Endothelial cell of umbilical vein (primary cell): Measurements from ENCODE around the gene ISG15. TPM values are rescaled to one million over a fixed set of nuclear protein-coding genes. Genes with fewer than 3 reads are reported as not detected.

Source experiments
- BruUV-seq: library from RNA; stranded (reverse); fragments of 400-500 nt; replicated peaks from 2 replicates; lab custom pipeline; 2021; lab: Mats Ljungman, UMichigan
- CTCF ChIA-PET: fragments of 300-600, 350-600 bp; sonication (Branson Sonifier 250); formaldehyde crosslinking; loops from one replicate; lab custom pipeline; 2021; ENCODE audit warnings: antibody characterized with exemption, inconsistent platforms; lab: Charles Lee
- POLR2A ChIA-PET: fragments of 300-600, 350-600 bp; sonication (Branson Sonifier 250); formaldehyde crosslinking; loops from one replicate; lab custom pipeline; 2021; ENCODE audit warnings: antibody characterized with exemption, inconsistent platforms; lab: Charles Lee
- DNase-seq: peaks from one replicate; pipeline ENCODE4 v3.0.0-alpha.2; 2011; ENCODE audit warnings: low read depth, low spot score
- FAIRE-seq: peaks from 2 replicates; lab custom pipeline; 2011; peaks lifted over from hg19 to GRCh38; lab: Jason Lieb, UNC
- H2AFZ ChIP-seq: 2 replicates; pipeline ENCODE4 v1.6.0; 2012; ENCODE audit warnings: low read depth, low read length, control low read depth, inconsistent platforms
- H3K27ac ChIP-seq: 2 replicates; pipeline ENCODE4 v1.5.1; 2011; ENCODE audit warnings: low read depth, mild to moderate bottlenecking, control low read depth, low read length, moderate library complexity; ENCODE audit not compliant: insufficient read depth
- H3K27me3 ChIP-seq, 2 experiments: 2 replicates each; pipeline versions ENCODE4 v1.6.0 to v1.6.1; 2011; ENCODE audit warnings: low read length in 2 of 2, mixed read lengths in 1 of 2; ENCODE audit not compliant: control insufficient read depth in 2 of 2, insufficient read depth in 2 of 2
- H3K36me3 ChIP-seq, 2 experiments: 2 replicates in 1 of 2; 3 replicates in 1 of 2; pipeline ENCODE4 v1.5.1; 2011; ENCODE audit warnings: low read length in 2 of 2, mild to moderate bottlenecking in 1 of 2, moderate library complexity in 1 of 2; ENCODE audit not compliant: control insufficient read depth in 2 of 2, insufficient read depth in 2 of 2; ENCODE audit errors: extremely low read depth in 1 of 2
- H3K4me1 ChIP-seq: 3 replicates; pipeline ENCODE4 v1.5.1; 2011; ENCODE audit warnings: mild to moderate bottlenecking, low read length; ENCODE audit not compliant: control insufficient read depth, insufficient read depth; ENCODE audit errors: extremely low read depth
- H3K4me2 ChIP-seq: 2 replicates; pipeline ENCODE4 v1.6.1; 2011; ENCODE audit warnings: low read length, control low read depth, mixed read lengths; ENCODE audit not compliant: insufficient read depth
- H3K4me3 ChIP-seq, 3 experiments: fragments of 200-600 bp in 1 of 3; sonication (generic), shearing (Covaris generic) in 1 of 3; replicated peaks in 1 of 3; 2 replicates each; pipeline ENCODE4 v1.5.1; 2011 to 2016; ENCODE audit warnings: control low read depth in 3 of 3, low read length in 3 of 3, mild to moderate bottlenecking in 2 of 3, inconsistent platforms in 1 of 3, low read depth in 1 of 3, moderate library complexity in 1 of 3; ENCODE audit not compliant: insufficient read depth in 1 of 3
- H3K79me2 ChIP-seq: 2 replicates; pipeline ENCODE4 v1.6.0; 2012; ENCODE audit warnings: low read length, inconsistent platforms; ENCODE audit not compliant: control insufficient read depth, insufficient read depth
- H3K9ac ChIP-seq: replicated peaks from 2 replicates; pipeline ENCODE3; 2011; ENCODE audit warnings: low read length, control low read depth; ENCODE audit not compliant: insufficient read depth; ENCODE audit errors: extremely low read depth
- H3K9me1 ChIP-seq: replicated peaks from 3 replicates; pipeline ENCODE4 v1.6.0; 2011; ENCODE audit warnings: mild to moderate bottlenecking, low read length; ENCODE audit not compliant: control insufficient read depth, insufficient read depth; ENCODE audit errors: extremely low read depth
- H3K9me3 ChIP-seq: replicated peaks from 2 replicates; pipeline ENCODE4 v1.5.1; 2012; ENCODE audit warnings: low read length, inconsistent platforms; ENCODE audit not compliant: control insufficient read depth, insufficient read depth
- H4K20me1 ChIP-seq: replicated peaks from 2 replicates; pipeline ENCODE3; 2011; ENCODE audit warnings: mild to moderate bottlenecking, low read length; ENCODE audit not compliant: control insufficient read depth, insufficient read depth; ENCODE audit errors: extremely low read depth
- CTCF ChIP-seq, 2 donors: IDR thresholded peaks; 1 replicate in 1 of 2; 2 replicates in 1 of 2; pipeline ENCODE4 v1.5.1; 2011; ENCODE audit warnings: low read length in 2 of 2, mild to moderate bottlenecking in 2 of 2, moderate library complexity in 2 of 2, control low read depth in 1 of 2, inconsistent platforms in 1 of 2, low read depth in 1 of 2; ENCODE audit not compliant: insufficient read depth in 1 of 2; ENCODE audit errors: extremely low read depth in 1 of 2
- EZH2 ChIP-seq: IDR thresholded peaks from 2 replicates; pipeline ENCODE4 v1.6.1; 2012; ENCODE audit warnings: borderline replicate concordance, low read depth, mild to moderate bottlenecking, moderate library complexity, low read length, inconsistent platforms; ENCODE audit not compliant: severe bottlenecking
- FOS ChIP-seq: IDR thresholded peaks from 2 replicates; pipeline ENCODE4 v1.6.1; 2011; ENCODE audit warnings: mild to moderate bottlenecking, low read length, moderate library complexity, borderline replicate concordance; ENCODE audit not compliant: insufficient read depth
- GATA2 ChIP-seq: IDR thresholded peaks from 2 replicates; pipeline ENCODE4 v1.7.0; 2011; ENCODE audit warnings: low read depth, mild to moderate bottlenecking, moderate library complexity, mixed read lengths, low read length; ENCODE audit not compliant: insufficient read length, insufficient read depth
- JUN ChIP-seq: IDR thresholded peaks from 2 replicates; pipeline ENCODE4 v1.6.1; 2011; ENCODE audit warnings: borderline replicate concordance, low read depth; ENCODE audit not compliant: insufficient read length, insufficient read depth
- MAX ChIP-seq: IDR thresholded peaks from 2 replicates; pipeline ENCODE4 v1.6.1; 2011; ENCODE audit not compliant: insufficient read depth, insufficient read length
- MYC ChIP-seq: IDR thresholded peaks from one replicate; pipeline ENCODE4 v1.6.1; 2011; ENCODE audit warnings: mild to moderate bottlenecking, low read depth, low read length
- POLR2A ChIP-seq: IDR thresholded peaks from 2 replicates; pipeline ENCODE4 v1.6.1; 2012; ENCODE audit warnings: low read depth, mild to moderate bottlenecking, control low read depth, low read length
- POLR2AphosphoS5 ChIP-seq: IDR thresholded peaks from 2 replicates; pipeline ENCODE4 v1.6.1; 2012; ENCODE audit warnings: low read depth, mild to moderate bottlenecking, control low read depth, low read length, moderate library complexity; ENCODE audit not compliant: insufficient read depth
- dilution Hi-C: fragments of 300-500 bp; cut with MboI; formaldehyde crosslinking; loops from one replicate; pipeline ENCODE4 v1.15.0; 2019; ENCODE audit warnings: low sequenced_read_pairs; ENCODE audit not compliant: extremely low pct_ligation_motif_present
- intact Hi-C: fragments of 100-400 bp; cut with micrococcal nuclease; formaldehyde crosslinking; loops from one replicate; pipeline ENCODE4 v1.10.0; 2022
- polyA plus RNA-seq, 4 experiments: library from polyadenylated mRNA; depleted of rRNA in 3 of 4; stranded (reverse) in 3 of 4; unstranded in 1 of 4; fragments of >200 nt; gene quantifications; 2 replicates each; pipeline versions ENCODE4 v1.2.1 to v1.2.3, GENCODE V29; 2011 to 2012; ENCODE audit warnings: missing spikeins in 1 of 4
- total RNA-seq: library from RNA; stranded (reverse); gene quantifications from 2 replicates; pipeline ENCODE4 v1.2.3, GENCODE V29; 2021

ISG15 gene
- total and polyA plus RNA-seq, 2 donors (not counting 3 experiments of a cell fraction or from before 2014, with no cell fraction given), result 44.6 to 154 TPM

- ChIA-PET POLR2A (no interaction called here), CTCF (interaction anchor here (1.2 kb wide), 1 partner anchor 11 kb away, joined by 3 read pairs; no protein-coding TSS in a partner anchor)
- H3K9ac ChIP-seq, result no peak overlapping the region
- H3K4me2 ChIP-seq, result no peak overlapping the region
- intact Hi-C loops (no loop called here), dilution Hi-C loops (no loop called here)
- no peaks in the 10 kb centered on the region for H3K4me1 ChIP-seq
- H4K20me1 ChIP-seq, result no peaks in the 10 kb centered on the region
- TF ChIP-seq MAX, result no peak
- no peak for TF ChIP-seq GATA2
- no peak for TF ChIP-seq FOS
- TF ChIP-seq POLR2AphosphoS5, result no peak
- TF ChIP-seq MYC, result no peak
- no peak for TF ChIP-seq JUN
- no peak for TF ChIP-seq POLR2A
- TF ChIP-seq EZH2, result no peak
- no peak for TF ChIP-seq CTCF (IDR thresholded peaks at IDR 0.05; ENCODE audit: extremely low read depth in 1 of 2, insufficient read depth in 1 of 2, low read depth in 1 of 2, low read length in 2 of 2)
- H3K9me3 ChIP-seq, result no peaks in the 10 kb centered on the region
- no peak overlapping the region for H3K4me3 ChIP-seq
- FAIRE-seq (no peak), DNase-seq (no peak)
- no peak overlapping the region for H2AFZ ChIP-seq
- no peaks in the 10 kb centered on the region for H3K79me2 ChIP-seq
- H3K27me3 ChIP-seq, result peaks cover 2% of the 10 kb centered on the region in 2 experiments
- no peaks in the 10 kb centered on the region for H3K9me1 ChIP-seq
- no peak overlapping the region for H3K27ac ChIP-seq
- H3K36me3 ChIP-seq, result no peaks in the 10 kb centered on the region
- BruUV-seq, result no TSS peak
Measured at GRCh38 chr1:973459-974292, 39.6 kb upstream of the ISG15 start.
